Activated CD4-positive, CD25-positive, alpha-beta regulatory T cell treated with anti-CD3 and anti-CD28 coated beads, Interleukin-2, amount 50 U/mL, for 16 hours (primary cell): ENCODE measurements around the gene PSMB8.

Source experiments
- DNase-seq: peaks from one replicate; pipeline ENCODE4 v3.0.0-alpha.2; 2020; ENCODE audit warnings: low read depth, low spot score

Gene PSMB8

GRCh38 chr6:32857156-32857891 is 13.5 kb upstream of the PSMB8 start:
- DNase-seq = no peak

DNA sequence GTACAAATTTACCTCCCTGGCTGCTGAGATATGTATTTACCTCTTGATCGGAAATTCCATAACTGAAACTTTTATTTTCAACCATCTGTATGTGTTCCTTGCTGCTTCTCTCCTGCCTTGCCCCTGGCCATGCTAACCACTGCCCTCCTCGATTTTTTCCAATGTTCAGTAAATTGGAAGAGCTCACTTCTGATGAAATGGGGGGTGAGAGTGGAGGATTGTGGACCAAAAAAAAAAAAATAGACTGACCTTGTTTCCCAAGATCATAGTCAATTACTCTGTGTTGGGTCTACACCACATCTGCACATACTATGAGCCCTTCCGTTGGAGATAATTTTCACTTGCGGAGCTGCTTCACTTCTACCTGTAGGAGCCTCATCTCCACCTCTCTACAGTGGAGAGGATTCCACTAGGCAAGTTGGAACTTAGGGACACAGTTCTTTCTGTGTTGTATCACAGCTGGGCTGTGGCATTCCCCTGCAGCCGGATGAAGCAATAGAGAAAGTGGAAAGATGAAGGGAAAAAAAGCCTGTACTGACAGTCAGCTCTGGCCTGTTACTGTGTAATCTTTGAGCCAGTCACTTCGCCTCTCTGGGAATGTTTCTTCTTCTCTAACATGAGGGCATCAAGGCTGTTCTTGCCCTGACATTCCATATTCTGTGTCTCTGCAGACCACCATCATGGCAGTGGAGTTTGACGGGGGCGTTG is 11.8 kb upstream of the PSMB8 start:
- no peak for DNase-seq

GRCh38 chr6:32854376-32855178 is 10.7 kb upstream of the PSMB8 start:
- peak; percentile 45 for DNase-seq

DNA sequence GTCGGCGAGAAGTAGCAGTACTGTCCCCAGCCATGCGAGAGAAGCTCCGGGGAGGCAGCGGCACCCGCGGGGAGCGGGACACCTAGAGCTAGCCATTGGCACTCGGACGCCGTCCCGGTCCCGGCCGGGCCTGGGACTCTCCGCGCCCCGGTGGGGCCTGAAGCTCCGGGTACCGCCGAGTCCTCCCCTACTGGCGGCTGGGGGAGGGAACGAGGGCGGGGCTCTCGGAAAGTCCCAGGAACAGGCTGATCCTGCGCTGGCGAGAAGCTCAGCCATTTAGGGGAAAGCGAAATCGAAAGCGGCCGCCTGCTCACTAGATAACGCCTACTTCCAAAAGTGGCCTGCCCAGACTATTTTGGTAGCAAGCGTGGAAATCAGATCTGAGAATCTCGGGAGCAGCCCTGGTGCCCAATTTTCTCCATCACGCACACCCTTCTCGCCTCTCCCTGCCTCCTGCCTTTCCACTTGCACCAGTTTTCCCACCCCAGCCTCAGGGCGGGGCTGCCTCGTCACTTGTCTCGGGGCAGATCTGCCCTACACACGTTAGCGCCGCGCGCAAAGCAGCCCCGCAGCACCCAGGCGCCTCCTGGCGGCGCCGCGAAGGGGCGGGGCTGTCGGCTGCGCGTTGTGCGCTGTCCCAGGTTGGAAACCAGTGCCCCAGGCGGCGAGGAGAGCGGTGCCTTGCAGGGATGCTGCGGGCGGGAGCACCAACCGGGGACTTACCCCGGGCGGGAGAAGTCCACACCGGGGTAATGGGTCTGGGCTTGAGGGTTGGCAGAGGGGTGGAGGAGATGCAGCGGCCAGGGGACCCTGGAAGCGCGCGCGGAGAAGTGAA is 9.9 kb upstream of the PSMB8 start, which contains the start of the genes PSMB9 and TAP1:
Gene PSMB9 (plus strand): TSS at position 652 of the 835 bp plus-strand sequence. CDS start 38 bp downstream, at position 690.
Gene TAP1 (minus strand): TSS at position 164 of the 835 bp plus-strand sequence. CDS start 68 bp downstream, at position 96.
- DNase-seq = peak; percentile 87

DNA sequence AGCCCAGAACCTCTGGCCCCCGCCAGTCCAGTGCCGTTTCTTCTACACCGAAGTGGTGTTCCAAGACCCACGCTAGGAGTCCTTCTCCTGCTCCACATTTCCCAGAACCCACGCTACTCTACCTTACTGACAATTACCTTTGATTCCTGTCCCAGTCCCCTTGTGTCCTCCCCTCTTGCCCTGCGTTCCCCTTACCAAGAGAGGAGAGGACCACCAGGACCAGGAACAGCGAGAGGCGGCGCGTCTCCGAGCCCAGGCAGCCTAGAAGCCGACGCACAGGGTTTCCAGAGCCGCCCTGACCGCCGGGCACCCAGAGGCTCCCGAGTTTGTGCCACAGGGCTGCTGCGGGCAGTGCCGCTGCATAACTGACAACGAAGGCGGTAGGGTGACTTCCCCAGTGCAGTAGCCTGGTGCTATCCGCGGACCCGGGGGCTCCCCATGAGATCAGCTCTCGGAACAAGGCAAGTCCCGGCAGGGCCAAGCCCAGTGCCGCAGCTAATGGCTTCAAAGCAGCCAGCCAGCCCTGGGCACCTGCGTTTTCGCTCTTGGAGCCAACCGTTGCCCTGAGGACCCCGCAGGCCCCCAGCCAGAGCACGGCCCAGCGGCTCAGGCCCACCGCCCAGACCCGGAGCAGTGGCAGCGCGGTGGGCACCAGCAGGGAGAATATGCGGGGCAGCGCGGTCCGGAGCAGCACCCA is 9.1 kb upstream of the PSMB8 start:
- peak; percentile 37 for DNase-seq

- DNase-seq = no peak
Observed at GRCh38 chr6:32852018-32852843, 8.4 kb upstream of the PSMB8 start.

DNA sequence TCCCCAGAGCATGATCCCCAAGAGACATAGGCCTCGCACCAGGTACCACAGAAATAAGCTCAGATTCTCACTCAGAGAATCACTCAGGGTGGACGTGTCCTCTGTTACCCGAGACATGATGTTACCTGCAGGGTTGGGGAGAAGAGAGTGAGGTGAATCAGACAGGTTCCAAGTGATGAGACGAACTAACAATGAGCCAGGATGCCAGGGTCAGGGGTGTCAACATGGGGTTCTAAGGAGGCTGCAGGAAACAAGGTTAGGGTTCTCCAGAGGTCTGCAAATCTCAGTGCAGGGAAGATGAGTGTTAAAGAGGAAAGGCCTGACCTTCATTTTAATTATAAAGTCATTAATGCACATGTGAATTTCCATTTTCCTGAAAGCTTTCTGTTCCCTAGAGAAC is 7.2 kb upstream of the PSMB8 start:
- DNase-seq = no peak

DNA sequence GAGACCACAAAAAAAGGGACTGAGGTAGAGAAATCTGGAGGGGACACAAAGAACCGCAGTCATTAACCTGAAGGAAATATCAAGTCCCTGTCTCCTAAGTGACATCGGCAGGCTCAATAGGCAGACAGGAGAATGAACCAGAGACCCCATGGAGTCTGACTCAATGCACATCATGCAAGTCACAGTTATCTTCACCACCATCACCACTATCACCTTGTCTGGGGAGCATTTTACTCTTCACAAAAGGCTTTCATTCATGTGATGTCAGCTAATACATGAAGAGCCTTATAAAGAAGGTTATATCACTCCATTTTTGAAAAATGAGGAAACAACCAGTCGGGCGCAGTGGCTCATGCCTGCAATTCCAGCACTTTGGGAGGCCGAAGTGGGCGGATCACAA is 5.3 kb upstream of the PSMB8 start:
- no peak for DNase-seq

GRCh38 chr6:32847795-32848194 is 3.9 kb upstream of the PSMB8 start:
- no peak for DNase-seq

GRCh38 chr6:32847004-32847403 is 3.2 kb upstream of the PSMB8 start:
- DNase-seq = no peak

DNA sequence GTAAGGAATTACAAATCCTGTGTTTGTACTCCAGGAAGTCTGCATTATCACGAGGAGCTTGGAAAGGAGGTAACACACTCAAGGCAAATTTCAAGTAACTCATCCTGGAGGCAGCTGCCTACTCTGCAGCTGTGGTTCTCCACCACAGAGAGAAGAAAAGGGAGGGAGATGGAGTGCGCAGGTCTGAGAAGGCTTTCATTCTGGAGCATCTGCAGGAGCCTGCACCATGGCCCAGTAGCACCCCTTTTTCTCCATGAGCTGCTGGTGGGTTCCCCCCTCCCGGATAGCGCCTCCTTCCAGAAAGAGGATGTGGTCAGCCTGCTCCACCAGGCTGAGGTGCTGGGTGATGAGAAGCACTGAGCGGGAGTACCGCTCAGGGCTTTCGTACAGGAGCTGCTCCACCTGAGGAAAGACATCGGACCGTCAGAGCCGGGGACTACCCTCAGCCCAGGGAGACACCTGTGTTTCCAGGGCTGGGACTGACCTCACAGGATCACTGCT is 1.6 kb upstream of the PSMB8 start:
- DNase-seq = no peak

- no peak for DNase-seq
Observed at GRCh38 chr6:32844839-32845383, 1.1 kb upstream of the PSMB8 start.

GRCh38 chr6:32843331-32843978 is 392 bp downstream of the PSMB8 start:
- DNase-seq = no peak

DNA sequence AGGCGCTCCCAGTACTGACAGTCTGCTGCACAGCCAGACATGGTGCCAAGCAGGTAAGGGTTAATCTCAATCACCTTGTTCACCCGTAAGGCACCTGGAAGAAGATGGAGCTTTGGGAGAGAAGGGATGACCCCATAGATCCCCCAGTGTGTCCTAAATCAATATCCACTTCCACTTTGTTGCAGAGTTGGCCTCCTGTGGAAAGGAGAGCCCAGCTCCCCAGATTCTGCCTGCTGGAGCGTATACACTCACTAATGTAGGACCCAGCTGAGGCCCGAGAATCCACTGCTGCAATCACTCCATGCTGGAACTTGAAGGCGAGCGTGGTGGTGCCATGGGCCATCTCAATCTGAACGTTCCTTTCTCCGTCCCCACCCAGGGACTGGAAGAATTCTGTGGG is 1.2 kb downstream of the PSMB8 start:
- no peak for DNase-seq

- no peak for DNase-seq
Observed at GRCh38 chr6:32842021-32842650, 1.7 kb downstream of the PSMB8 start.

- no peak for DNase-seq
Observed at GRCh38 chr6:32840604-32841246, 3.1 kb downstream of the PSMB8 start.

GRCh38 chr6:32839356-32839755 is 4.5 kb downstream of the PSMB8 start:
- DNase-seq = no peak
